G401.6 (cell line): ENCODE data around the gene PCSK4.
"Not testable (repeated sequence)": the region's sequence is repeated elsewhere in the genome, so short reads cannot be mapped to it uniquely, and the experiment has no call there.

Experiments
- FAIRE-seq: peaks from 2 replicates; lab custom pipeline; 2012; peaks lifted over from hg19 to GRCh38; lab: Jason Lieb, UNC

PCSK4 gene

DNA sequence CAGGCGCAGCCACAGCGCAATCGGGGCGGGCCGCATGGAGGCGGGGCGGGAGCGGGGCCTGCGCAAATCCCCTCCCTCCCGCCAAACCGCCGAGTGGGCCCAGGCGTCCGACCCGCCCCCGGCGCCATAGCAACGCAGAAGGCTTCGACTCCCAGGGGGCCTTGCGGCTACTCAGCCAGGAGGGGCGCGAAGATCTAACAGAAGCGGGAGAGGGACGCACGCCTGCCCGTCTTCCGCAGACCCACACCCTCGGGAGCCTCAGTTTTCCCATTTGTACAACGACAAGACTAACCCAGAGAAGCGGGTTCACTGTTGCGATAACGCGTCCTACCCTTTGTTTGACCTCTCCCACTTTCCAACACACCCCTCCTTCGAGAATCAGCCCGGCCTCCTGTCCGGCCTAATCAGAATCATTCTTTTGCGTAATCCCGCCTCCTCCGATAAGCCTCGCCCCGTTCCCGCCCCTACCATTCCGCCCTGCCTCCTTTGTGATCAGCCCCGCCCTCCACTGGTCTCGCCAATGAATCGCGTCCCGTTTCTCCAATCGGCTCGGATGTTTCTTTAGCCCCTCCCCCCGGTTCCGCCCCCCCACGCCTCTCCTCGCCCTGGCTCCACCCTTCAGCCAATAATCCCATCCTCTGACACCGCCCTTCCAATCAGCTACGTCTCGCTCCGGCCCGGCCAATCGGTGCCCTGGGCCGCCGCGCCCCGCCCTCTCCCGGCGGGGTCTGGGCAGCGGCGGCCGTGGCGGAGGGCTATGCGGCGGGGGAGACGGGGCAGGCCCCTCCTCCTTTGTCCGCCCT lies at the start of gene PCSK4:
Gene PCSK4, minus strand, starts transcription at position 40 of the 803 bp plus-strand sequence. Its CDS starts 4 bp downstream, at position 36.
- peak; percentile 99 for FAIRE-seq

DNA sequence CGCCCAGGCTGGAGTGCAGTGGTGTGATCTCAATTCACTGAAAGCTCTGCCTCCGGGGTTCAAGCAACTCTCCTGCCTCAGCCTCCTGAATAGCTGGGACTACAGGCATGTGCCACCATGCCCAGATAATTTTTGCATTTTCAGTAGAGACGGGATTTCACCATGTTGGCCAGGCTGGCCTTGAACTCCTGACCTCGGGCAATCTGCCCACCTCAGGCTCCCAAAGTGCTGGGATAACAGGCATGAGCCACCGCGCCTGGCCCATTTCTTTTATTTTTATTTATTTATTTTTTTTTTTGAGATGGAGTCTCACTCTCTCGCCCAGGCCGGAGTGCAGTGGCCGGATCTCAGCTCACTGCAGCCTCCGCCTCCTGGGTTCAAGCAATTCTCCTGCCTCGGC lies 49.6 kb upstream of the PCSK4 start:
- FAIRE-seq = not testable (repeated sequence)

DNA sequence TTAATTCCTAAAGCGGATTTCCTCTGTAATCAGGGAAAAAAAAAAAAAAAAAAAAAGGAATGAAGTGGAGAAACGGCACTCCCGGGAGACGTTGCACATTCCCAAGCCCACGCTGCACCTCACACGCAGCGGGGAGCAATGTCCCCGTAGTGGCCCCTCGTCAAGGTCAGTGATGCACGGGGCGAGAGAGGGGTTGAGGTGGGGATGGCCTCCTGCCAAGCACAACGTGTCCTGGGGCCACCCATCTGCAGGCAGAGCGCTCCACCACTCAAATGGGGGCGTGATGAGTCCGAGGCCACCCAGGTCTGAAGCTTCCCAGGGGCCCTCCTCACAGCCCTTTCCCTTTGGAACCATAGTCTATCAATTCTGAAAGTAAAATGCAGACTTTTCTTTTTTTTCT lies 48.8 kb upstream of the PCSK4 start:
- no peak for FAIRE-seq

DNA sequence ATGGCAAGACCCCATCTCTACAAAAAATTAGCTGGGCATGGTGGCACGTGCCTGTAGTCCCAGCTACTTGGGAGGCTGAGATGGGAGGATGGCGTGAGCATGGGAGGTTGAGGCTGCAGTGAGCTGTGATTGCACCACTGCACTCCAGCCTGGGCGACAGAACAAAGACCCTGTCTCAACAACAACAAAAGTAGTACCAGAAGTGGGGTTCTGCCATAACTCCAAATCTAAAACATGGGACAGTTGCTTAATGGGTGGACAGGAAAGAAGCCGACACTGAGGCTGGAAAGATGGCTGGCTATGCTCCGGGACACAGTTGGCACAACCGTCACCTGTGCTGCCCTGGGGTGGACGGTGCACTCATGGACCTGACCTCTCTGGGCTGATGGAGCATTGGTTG lies 45.5 kb upstream of the PCSK4 start:
- FAIRE-seq = not testable (repeated sequence)

DNA sequence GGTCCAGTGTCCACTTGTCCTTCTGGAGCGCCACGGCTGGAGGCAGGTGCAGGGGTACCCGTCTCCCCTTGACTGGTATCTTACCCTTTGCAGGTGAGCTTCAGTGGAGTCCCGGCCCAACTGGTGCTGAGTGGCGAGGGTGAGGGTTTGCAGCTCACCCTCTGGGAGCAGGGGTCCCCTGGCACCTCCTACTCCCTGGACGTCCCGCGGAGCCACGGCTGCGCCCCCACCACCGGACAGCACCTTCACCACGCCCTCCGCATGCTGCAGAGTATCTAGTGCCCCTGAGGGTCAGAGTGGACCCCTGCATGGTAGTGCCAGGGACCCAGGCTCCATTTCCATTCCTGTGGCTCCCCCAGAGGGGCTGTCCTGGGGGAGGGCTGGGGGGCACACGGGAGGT lies 44.8 kb upstream of the PCSK4 start:
- FAIRE-seq = no peak

DNA sequence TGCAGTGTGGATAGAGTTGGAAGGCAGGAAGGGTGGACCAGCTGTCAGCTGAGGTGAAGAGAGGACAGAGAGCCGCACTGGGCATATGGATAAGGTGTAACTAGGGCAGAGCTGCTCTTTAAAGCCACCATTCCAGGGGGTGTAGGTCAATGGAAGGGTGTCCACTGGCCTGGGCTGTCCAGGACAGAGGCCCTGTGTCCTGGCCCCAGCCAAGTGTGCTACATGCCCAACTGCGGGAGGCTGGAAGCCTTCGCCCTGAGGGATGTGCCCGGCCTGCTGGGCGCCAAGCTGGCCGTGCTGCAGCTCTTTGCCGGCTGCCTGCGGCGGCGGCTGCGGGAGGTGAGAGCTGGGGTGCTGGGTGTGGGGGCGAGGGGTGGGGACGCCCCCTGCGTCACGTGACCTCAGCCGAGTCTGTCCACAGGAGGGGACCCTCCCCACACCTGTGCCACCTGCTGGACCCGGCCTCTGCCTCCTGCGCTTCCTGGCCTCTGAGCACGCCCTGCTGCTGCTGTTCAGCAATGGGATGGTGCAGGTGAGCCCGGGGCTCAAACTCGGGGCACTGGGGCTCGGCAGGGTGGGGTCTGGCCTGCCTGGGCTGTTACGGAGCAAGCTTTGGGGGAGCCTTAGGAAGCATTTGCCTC lies 43.5 kb upstream of the PCSK4 start:
- no peak for FAIRE-seq

DNA sequence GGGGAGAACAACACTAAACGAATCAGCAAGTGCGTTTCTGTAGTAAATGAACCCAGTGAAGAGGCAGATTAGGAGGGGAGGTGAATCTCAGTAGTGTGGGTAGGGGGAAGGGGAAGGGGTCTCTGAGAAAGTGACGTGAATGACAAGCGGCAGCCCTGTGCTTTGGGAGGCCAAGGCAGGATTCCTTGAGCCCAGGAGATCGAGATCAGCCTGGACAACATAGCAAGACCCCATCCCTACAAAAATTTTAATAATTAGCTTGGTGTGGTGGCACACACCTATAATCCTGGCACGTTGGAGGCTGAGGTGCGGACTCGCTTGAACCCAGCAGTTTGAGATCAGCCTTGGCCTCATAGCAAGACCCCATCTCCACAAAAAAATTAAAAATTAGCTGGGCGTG lies 41.9 kb upstream of the PCSK4 start:
- no peak for FAIRE-seq

DNA sequence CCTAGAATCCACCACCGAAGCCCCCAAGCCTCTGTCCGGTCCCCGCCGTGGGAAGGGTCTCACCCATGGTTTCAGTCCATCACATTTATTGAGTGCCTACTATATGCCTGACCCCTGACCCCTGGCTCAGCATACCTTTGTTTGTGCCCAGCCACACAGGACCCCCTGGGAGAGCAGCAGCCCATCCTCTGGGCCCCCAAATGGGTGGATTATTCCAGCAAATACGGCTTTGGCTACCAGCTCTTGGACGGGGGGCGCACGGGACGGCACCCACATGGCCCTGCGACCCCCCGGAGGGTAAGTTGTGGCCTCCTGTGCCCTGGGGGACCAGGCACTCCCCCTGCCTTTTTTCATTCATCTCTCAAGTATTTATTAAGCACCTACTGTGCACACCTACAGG lies 41.4 kb upstream of the PCSK4 start:
- FAIRE-seq = no peak

DNA sequence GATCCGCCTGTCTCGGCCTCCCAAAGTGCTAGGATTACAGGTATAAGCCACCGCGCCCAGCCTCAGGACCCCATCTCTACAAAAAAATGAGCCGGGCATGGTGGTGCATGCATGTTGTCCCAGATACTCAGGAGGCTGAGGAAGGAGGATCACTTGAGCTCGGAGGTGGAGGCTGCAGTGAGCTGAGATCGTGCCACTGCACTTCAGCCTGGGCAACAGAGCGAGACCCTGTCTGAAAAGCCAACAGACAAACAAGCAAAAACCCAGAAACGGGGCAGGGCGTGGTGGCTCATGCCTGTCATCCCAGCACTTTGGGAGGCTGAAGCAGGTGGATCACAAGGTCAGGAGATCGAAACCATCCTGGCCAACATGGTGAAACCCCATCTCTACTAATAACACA lies 40.7 kb upstream of the PCSK4 start:
- not testable (repeated sequence) for FAIRE-seq

DNA sequence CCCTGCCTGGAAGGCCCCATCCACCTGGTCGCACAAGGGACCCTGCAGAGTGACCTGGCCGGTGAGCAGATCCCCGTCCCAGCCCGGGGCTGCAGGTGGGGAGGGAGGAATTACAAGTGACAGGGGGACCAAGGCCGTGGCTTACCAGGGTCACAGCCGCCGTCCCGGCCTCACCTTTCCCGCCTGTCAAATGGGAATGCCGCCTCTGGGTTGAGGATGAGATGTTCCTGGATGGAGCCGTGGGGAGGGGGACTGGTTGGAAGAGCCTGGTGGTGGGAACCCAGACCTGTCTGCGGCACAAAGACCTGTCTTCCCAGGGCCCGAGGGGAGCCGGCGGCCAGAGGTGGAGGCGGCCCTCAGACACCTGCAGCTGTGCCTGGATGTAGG lies 39.3 kb upstream of the PCSK4 start:
- FAIRE-seq = no peak

DNA sequence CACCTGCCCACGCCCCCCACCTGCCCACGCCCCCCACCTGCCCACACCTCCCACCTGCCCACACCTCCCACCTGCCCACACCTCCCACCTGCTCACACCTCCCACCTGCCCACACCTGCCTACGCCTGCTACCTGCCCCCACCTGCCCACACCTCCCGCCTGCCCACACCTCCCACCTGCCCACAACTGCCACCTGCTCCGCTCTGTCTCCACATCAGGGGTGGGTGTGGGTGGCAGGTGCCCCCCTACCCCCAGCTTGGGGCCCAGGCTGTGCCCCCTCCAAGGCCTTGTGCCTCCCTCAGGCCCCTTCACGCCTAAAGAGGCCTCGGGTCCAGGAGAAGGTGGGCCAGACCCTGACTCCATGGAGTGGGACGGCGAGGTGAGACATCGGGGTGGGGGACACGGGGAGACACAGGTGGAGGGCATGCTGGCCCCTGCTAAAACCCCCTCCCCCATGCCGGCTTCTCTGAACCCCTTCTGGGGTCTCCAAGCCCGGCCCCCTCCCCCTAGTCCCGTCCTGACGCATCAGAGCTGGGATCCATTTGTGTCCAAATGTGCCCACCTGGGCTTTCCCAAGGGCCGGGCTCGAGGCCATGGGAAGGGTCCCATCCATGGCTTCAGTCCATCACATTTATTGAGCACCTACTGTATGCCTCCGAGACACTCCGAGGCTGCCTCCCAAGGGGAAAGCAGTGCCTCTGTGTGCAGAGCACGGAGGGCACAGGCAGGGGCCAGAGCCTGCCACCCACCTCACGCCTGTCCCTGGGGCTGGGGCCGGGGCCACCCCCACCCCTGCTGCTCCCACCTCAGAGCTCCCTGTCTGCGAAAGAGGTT lies 38.7 kb upstream of the PCSK4 start:
- no peak for FAIRE-seq

DNA sequence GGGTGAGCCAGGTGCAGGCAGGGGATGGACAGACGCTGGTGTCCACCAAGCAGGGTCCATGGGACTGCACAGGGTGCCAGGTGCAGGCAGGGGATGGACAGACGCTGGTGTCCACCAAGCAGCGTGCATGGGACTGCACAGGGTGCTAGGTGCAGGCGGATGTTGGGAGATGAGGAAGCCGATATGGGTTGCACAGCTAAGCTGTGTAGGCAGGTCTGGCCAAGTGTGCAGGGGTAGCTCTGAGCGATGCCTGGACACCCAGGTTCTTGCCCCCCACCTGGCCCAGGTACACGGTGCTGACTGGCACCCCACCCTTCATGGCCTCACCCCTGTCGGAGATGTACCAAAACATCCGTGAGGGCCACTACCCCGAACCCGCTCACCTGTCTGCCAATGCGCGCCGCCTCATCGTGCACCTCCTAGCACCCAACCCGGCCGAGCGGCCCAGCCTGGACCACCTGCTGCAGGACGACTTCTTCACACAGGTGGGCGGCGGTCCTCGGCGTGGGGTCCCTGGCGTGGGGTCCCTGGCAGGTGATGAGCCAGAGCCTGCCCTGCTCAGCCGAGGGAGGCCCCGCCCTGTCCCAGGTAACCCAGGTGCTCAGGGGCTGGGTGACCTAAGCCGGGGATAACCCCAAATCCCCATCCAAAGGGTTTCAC lies 37.6 kb upstream of the PCSK4 start:
- no peak for FAIRE-seq

DNA sequence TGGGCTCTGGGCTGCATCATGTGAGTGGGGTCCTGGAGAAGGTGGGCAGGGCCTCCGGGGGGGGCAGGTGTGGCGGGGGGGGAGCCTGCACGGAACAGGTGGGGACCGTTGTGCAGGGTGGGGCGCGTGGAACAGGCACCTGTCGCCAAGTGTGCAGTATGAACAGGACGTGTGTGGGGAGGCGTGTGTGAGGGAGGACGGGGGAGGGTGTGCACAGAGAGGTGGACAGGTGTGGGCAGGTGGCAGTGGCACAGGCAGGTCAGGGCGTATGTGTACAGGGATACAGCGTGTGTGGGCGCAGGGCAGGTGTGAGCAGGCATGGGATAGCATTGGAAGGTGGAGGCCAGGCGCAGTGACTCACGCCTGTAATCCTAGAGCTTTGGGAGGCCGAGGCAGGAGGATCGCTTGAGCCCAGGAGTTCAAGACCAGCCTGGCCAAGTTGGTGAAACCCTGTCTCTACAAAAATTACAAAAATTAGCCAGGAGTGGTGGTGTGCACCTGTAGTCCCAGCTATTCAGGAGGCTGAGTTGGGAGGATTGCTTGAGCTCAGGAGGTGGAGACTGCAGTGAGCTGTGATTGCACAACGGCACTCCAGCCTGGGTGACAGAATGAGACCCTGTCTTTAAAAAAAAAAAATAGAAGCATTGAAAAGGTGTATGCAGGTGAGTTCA lies 37.0 kb upstream of the PCSK4 start:
- FAIRE-seq = no peak

DNA sequence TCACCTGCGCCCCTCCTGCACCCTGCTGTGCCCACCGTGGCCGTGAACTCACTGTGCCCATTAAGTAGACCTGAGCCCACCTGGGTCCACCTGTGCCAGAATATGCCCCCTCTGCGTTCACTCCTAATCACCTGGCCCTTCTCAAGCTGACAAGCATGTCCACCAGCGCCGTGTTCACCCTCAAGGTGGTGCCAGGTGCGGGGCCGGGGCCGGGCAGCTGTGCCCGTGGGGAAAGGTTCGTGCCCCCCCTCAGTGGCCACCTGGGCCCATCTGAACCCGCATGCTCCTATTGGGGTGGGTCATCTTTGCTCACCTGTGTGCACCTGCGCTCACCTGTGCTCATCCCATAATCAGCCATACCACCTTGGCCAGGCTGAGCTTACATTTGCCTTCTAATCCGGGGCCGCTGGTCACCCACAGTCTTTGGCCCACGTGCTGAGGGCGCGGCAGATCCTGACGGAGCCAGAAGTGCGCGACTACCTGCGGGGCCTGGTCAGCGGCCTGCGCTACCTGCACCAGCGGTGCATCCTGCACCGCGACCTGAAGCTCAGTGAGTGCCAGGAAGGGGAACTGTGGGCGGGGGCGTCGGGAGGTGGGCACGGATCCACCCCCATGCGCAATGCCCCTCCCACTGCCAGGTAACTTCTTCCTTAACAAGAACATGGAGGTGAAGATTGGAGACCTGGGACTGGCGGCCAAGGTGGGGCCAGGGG lies 36.1 kb upstream of the PCSK4 start:
- FAIRE-seq = no peak

DNA sequence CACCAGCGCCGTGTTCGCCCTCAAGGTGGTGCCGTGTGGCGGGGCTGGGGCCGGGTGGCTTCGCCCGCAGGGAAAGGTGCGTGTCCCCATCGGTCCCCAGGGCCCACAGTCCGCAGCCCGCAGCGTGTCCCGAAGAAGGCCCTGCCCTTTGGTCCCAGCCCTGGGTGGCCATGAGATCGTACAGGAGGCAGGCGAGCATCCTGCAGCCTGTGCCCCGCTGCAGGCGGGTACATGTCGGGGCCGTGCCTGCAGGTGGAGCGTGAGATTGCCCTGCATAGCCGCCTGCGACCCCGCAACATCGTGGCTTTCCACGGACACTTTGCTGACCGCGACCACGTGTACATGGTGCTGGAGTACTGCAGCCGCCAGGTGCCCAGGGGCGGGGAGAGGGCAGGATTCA lies 35.2 kb upstream of the PCSK4 start:
- no peak for FAIRE-seq

DNA sequence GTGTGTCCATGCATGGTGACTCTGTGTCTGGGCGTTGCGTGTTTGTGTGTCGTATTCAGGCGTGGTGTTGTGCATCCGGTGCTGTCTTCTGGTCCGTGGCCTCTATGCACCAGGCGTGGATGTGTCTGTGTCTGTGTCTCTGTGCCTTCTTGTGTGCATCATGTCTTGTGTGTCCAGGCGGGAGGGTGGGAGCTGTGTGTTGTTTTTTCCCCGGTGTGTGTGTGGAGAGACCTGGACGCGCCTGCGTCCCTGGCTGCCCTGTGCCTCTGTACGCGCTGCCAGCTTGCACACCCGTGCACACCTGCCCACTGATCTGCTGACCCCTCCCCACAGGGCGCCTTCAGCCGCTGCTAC lies 34.8 kb upstream of the PCSK4 start:
- FAIRE-seq = no peak

DNA sequence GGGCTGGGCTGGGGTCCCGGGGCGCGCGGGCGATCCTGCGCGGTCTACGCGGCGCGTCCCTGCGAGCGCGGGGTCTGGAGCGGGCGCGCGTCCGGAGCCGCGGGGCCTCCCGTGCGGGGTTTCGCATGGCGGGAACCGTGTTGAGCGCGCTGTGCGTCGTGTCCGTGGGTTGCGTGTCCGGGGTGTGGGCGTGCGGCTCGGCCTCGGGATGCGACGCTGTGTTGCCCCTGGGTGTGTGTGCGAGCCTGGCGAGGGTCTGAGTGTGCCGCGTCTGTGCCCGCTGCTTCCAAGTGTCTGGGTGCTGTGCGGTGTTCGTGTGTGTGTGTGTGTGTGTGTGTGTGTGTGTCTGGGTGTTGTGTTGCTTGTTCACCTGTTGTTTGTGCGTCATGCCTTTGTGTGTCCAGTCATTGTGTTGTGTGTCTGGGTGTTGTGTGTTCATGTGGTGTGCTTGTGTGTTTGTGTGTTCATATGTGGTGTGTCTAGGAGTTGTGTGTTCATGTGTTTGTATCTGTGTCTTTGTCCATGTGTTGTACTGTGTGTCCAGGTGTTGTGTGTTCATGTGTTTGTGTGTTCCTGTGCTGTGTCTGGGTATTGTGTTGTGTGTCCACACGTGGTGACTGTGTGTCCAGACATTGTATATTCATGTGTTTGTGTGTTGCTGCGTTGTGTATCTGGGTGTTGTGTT lies 34.3 kb upstream of the PCSK4 start:
- FAIRE-seq = no peak

DNA sequence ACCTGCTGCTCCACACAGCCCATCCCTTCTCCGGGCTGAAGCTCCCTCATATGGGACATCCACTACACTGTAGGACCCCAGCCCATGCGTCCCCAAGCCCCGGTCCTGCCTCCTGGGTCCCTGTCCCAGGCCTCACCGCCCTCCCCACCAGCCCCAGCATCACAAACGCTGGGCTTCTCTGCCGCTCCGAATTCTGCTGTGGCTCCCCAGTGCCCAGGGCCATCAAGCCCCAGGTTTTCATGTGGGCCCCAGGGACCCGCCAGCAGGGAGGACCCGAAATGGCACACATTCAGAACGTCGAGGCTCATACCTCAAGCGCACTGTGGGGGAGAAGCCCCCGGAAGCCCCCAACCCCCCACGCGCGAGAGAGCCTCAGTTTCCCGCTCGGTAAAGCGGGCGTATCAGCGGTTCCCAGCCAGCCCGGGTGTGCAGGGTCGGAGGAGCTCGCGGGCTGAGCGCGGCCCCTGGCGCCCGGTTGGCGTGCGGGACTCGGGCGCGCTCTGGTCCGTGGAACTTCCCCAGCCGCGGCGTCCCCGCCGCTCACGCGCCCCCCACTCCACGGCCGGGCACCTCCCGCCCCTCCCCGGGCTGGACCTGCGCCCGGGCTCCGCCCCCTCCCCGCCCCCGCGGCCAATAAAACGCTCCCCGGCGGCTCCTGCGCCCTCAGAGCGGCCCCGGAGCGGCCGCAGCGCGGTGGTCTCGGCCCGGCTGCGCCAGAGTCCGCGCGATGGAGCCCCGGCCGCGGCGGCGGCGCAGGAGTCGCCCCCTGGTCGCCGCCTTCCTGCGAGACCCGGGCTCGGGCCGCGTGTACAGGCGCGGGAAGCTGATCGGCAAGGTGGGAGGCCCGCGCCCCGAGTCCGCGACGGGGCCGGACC lies 33.5 kb upstream of the PCSK4 start, which contains the start of gene PLK5:
Gene PLK5, plus strand, starts transcription at position 666 of the 875 bp plus-strand sequence. CDS start 2,920 bp downstream, outside the sequence.
- FAIRE-seq = no peak

DNA sequence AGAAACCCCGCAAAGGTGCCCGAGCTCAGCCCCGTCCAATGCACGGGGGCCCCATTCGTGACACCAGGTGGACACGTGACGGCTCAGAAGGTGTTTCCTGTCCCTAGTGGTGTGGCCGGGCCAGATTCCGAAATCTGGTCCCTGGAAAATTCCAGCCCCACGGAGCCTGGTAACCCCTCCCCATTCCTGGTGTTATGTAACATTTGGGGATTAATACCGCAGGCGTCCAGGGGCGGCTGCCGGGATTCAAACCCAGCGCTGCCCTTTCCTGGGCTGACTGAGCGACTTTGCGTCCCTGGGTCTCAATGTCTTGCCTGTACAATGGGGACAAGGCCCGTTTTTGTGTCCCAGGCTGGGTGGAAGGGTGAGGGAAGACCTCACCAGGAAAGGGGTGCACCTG lies 32.7 kb upstream of the PCSK4 start:
- FAIRE-seq = no peak

DNA sequence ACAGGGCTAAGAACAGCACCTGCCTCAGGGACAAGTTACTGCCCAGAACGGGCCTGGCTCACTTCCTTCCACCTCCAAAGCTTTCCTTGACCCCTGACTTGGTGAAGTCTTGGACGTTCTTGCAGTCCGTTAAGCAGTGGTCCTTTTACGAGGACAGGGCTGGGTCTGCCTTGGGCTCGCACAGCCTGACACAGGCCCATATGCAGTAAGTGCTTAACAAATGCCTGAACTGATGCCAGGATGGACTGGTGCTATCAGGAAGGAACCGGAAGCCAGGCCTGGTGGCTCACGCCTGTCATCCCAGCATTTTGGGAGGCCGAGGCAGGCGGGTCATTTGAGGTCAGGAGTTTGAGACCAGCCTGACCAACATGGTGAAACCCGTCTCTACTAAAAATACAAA lies 31.9 kb upstream of the PCSK4 start:
- no peak for FAIRE-seq
